Embryonic facial prominence (tissue), 1 donor: ENCODE measurements around the gene UIMC1.
"Not testable (repeated sequence)": the region's sequence is repeated elsewhere in the genome, so short reads cannot be mapped to it uniquely, and the experiment has no call there.

Source experiments
- DNase-seq: peaks from one replicate; pipeline ENCODE4 v3.0.0-alpha.2; 2016; ENCODE audit errors: extremely low spot score

Gene UIMC1

DNA sequence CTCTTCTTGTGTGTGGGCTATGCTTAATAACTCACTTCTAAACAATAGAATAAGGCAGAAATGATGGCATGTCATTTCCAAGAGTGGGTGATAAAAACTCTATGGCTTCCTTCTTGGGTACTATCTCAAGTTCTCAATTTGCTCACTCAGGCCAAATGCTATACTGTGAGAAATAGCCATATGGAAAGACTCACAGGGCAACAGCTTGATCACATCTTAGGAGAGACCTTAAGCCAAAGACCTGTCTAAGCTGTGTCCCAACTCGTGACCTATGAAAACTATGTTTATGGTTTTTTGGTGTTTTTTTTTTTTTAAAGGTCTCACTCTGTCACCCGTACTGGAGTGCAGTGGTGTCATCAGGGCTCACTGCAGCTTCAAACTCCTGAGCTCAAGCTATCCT, 2.1 kb upstream of the UIMC1 start:
- no peak for DNase-seq

DNA sequence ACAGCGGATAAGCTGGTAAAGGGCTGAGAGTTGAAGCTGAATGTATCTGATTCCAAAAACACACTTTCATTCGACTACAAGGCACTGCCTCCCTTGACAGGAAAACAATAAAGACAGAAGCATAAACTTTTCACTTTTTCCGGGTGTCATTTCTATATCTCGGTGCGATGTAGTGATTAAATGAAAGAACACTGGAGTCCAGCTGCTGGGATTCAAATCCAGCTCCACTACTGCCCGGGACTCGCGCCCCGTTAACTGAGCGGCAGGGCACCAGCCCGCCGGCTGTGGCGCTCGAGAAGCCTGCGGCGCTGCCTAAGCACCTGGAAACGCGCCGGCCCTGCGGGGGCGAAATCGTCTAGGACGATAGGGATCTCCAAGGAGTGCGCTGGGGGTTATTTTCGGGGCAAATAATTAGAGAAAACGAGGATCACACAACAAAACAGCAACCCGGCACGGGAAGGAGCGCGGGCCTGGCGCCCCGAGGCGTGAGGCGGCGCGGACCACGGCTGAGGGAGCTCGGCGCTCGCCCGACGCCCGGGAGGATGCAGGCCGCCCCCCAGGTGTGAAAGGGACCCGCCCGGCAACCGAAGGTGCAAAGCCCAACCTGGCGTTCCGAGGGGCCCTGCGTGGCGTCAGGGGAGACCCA, 837 bp downstream of the UIMC1 start:
- no peak for DNase-seq

DNA sequence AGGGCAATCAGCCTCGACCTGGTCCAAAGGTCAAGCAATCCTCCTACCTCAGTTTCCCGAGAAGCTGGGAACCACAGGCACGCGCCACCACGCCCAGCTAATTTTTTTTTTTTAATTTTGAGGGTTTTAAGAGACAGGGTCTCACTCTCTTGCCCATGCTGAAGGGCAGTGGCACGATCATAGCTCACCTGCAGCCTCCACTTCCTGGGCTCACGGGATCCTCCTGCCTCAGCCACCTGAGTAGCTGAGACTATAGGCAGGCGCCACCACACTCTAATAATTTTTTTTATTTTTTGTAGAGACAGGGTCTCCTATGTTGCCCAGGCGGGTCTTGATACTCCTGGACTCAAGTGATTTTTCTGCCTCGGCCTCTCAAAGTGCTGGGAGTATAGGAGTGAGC, 1.6 kb downstream of the UIMC1 start:
- DNase-seq = no peak

DNA sequence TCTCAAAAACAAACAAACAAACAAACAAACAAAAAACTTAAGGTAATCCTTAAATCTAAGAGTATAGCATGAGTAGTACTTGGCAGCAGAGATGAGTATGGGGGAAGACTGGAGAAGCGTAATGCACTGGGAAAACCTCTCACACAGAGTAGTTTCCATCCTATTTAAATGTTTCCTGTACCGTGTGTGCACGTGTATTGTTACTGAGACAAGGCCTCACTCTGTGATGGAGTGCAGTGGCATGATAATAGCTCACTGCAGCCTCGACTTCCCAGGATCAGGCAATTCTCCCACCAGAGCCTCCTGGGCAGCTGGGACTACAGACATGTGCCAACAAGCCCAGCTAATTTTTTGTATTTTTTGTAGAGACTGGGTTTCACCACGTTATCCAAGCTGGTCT, 2.9 kb downstream of the UIMC1 start:
- no peak for DNase-seq

DNA sequence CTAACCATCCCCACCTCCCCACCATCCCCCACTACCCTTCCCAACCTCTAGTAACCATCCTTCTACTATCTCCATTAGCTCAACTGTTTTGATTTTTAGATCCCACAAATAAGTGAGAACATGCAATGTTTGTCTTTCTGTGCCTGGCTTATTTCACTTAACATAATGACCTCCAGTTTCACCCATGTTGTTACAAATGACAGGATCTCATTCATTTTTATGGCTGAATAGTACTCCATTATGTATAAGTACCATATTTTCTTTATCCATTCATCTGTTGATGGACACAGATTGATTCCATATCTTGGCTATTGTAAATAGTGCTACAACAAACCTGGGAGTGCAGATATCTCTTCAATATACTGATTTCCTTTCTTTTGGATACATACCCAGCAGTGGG, 7.1 kb downstream of the UIMC1 start:
- DNase-seq = not testable (repeated sequence)

DNA sequence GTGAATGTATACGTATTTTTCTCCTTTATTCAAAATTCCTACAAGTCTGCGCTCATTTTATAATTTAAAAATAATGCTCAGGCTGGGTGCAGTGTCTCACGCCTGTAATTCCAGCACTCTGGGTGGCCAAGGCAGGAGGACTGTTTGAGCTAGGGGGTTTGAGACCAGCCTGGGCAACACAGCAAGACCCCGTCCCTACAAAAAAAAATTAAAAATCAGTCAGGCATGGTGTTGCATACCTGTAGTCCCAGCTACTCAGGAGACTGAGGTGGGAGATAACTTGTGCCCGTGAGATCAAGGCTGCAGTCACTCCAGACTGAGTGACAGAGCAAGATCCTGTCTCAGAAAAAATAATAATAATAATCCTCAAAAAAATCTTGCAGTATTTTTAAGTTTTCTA, 7.8 kb downstream of the UIMC1 start:
- no peak for DNase-seq

DNA sequence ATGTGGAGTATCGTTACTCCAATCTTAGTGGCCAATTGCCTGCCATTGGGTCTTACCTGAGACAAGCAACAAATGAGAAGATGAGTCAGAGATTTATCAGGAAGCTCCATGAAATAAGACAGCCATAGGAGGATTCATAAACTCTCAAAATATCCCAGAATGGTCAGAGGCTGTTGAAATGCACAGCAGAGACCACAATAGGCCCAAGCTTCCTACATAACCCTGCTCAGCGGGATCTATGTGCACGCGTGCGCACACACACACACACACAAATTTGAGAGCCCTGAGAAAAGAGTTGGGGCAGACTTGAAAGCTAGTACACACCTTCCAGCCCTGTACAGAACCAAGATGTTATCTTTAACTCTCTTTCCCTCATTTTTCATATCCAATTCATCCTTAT, 9.8 kb downstream of the UIMC1 start:
- no peak for DNase-seq

DNA sequence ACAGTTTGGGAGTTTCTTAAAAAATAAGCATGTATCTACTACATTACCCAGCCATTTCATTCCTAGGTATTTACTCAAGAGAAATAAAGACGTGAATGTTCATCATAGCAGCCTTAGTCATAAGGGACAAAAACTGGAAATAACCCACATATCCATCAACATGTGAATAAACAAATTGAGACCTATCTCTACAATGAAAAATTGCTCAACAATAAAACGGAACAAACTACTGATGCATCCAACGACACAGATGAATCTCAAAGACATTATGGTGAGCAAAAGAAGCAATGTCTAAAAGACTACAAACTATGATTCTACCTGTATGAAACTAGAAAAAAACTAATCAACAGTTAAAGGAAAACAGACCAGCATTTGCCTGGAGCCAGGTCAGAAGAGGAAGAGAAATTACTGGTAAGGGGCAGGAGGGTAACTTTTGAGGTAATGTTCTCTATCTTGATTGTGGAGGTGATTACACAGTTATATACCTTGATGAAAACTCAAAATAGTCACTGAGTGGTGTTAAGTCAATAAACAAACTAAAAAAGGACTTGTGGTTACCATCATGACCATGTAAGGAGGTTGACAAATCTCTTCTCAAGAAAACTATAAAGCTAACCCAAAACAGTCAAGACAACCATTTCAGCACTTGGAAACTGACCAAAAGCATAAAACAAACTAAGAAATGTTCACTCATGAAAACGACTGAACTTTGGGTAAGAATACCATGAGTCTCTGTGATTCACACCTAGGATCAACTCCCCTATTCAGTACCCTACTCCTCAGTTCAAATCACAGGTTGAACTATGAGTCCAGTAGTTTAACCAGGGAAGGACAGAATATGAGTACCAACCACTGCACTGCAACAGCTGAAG, 10.4 kb downstream of the UIMC1 start:
- DNase-seq = no peak

DNA sequence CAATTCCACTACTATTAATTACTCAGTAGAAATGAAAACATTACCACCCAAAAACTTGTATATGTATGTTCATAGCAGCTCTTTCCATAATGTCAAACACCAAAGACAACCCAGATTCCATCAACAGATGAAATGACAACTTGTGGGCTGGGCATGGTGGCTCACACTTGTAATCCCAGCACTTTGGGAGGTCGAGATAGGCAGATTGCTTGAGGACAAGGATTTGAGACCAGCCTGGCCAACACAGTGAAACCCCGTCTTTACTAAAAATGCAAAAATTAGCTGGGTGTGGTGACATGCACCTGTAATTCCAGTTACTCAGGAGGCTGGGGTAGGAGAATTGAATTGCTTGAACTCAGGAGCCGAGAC, 11.5 kb downstream of the UIMC1 start:
- DNase-seq = no peak

DNA sequence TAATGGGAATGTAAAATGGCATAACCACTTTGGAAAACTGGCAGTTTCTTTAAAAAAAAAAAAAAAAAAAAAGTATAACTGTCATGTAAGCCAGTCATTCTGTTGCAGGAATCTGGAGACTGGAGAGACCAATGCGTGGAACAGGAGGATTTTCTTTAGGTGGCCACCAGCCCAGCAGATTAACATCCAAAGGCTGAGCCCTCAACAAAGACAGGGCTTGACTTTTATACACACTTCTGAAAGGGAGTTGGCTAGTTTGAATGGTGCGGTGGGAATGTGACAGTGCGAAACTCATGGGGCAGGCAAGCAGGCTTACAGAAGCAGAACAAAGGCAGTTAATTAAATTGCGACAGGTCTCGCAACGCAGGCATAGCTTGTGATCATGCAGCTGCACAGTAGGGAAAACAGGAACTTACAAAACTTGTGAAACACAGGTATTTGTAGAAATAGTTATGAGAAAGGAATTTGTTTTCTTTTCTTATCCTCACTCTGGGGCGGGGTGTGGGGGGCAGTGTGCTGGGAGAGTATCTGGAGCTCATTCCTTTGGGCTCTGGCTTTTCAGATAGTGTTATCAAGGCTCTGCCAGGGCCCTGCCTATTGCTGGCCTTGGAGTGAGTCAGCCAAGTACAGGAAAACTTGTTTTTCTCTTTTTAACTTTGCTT, 12.0 kb downstream of the UIMC1 start:
- DNase-seq = no peak

DNA sequence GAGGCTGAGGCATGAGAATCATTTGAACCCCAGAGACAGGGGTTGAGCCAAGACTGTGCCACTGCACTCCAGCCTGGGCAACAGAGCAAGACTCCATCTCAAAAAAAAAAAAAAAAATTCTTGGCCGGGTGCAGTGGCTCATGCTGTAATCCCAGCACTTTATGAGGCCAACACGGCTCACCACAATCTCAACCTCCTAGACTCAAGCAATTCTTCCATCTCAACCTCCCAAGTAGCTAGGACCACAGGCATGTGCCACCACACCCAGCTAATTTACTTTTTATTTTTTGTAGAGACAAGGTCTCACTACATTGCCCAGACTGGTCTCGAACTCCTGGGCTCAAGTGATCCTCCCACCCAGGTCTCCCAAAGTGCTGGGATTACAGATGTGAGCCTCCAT, 13.5 kb downstream of the UIMC1 start:
- DNase-seq = not testable (repeated sequence)

DNA sequence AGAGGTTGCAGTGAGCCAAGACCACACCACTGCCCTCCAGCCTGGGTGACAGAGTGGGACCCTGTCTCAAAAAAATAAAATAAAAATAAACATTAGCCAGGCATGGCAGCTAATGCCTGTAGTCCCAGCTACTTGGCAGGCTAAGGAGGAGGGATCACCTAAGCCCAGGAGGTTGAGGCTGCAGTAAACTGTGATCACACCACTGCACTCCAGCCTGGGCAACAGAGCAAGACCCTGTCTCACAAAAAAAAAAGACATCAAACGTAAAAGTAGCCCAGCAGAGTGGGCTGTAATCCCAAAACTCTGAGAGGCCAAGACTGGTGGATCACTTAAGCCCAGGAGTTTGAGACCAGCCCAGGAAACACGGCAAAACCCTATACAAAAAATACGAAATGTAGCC, 19.0 kb downstream of the UIMC1 start:
- DNase-seq = no peak

DNA sequence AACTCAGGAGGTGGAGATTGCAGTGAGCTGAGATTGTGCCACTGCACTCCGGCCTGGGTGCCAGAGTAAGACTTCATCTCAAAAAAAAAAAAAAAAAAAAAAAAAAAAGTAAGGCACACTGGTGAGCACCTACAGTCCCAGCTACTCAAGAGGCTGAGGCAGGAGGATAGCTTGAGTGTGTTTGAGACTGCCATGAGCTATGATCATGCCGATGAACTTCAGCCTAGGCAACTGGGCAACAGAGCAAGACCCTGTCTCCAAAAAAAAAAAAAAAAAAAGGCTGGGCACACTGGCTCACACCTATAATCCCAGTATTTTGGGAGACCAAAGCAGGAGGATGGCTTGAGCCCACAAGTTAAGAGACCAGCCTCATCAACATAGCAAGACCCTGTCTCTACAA, 20.3 kb downstream of the UIMC1 start:
- DNase-seq = no peak

DNA sequence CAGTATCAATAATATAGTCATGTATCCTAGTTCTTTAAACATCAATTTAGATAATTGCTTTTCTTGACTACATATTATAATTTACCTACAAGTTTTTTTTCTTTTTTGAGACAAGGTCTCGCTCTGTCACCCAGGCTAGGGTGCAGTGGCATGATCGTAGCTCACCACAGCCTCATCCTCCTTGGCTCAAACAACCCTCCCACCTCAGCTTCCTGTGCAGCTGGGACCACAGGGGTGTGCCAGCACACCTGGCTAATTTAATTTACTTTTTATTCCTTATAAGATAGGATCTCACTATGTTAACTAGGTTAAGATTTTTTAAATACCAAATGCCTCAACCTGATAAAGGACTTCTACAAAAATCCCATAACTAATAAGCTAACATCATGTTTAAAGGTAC, 21.1 kb downstream of the UIMC1 start:
- no peak for DNase-seq

DNA sequence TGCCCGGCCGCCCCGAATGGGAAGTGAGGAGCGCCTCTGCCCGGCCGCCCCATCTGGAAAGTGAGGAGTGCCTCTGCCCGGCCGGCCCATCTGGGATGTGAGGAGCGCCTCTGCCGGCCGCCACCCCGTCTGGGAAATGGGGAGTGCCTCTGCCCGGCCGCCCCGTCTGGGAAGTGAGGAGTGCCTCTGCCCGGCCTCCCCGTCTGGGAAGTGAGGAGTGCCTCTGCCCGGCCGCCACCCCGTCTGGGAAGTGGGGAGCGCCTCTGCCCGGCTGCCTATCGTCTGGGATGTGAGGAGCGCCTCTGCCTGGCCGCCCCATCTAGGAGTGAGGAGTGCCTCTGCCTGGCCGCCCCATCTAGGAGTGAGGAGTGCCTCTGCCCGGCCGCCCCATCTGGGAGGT, 22.4 kb downstream of the UIMC1 start:
- not testable (repeated sequence) for DNase-seq

DNA sequence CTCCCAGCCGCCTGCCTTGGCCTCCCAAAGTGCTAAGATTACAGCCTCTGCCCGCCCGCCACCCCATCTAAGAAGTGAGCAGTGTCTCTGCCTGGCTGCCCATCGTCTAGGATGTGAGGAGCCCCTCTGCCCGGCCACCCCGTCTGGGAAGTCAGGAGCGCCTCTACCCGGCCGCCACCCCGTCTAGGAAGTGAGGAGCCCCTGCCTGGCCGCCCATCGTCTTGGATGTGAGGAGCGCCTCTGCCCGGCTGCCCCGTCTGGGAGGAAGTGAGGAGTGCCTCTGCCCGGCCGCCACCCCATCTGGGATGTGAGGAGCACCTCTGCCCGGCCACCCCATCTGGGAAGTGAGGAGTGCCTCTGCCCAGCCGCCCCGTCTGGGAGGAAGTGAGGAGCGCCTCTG, 23.0 kb downstream of the UIMC1 start:
- not testable (repeated sequence) for DNase-seq

DNA sequence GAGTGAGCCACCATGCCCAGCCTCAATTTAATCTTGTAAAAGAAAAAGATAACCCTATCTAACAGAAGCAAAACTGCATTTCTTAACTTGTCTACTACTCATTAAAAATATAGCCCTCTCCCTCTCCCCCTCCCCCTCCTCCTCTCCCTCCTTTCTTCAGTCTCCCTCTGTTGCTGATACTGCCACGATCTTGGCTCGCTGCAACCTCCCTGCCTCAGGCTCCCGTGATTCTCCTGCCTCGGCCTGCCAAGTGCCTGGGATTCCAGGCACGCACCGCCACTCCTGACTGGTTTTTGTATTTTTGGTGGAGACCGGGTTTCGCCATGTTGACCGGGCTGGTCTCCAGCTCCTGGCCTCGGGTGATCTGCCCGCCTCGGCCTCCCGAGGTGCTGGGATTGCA, 23.5 kb downstream of the UIMC1 start:
- DNase-seq = not testable (repeated sequence)

DNA sequence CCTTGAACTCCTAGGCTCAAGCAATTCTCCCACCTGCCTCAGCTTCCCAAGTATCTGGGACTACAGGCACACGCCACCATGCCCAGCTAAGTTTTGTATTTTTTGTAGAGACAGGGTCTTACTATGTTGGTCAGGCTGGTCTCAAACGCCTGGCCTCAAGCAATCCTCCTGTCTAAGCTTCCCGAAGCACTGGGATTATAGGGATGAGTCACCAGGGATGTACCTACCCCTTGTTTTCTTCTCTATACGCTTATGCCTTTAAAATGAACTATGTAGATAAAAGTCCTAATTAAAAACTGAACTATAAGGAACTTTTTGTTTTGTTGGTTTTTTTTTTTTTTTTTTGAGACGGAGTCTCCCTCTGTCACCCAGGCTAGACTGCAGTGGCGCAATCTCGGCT, 25.8 kb downstream of the UIMC1 start:
- DNase-seq = no peak

DNA sequence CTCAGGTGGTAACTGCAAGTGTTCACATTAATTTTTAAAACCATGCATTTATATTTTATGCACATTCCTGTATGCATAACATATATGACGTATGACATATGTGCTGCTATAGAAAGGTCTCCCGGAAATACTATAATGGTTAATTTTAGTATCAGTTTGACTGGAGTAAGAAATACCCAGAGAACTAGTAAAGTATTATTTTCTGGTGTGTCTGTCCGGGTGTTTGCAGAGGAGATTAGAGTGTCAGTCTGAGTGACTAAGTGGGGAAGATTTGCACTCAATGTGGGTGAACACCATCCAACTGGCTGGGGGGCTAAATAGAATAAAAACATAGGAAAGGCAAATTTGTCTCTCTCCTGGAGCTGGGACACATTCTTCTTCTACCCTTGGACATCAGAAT, 26.9 kb downstream of the UIMC1 start:
- DNase-seq = no peak

DNA sequence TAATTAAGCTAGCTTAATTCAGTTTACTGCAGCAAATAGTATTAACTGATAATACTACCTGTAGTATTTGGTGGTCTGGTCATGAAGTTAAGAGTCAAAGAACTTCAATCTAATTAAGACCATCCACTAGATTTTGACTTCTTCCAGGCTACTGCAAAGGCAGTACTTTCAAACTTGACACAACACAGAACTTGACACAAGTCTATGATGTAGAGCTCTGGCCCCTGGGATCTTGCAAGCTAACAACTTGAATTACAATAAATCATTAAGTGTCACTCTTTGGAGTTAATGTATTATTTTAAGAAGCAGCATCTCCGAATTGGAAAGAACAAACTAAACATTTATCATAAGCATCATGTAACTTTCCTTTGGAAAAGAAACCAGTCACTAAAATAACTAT, 40.9 kb downstream of the UIMC1 start:
- no peak for DNase-seq

DNA sequence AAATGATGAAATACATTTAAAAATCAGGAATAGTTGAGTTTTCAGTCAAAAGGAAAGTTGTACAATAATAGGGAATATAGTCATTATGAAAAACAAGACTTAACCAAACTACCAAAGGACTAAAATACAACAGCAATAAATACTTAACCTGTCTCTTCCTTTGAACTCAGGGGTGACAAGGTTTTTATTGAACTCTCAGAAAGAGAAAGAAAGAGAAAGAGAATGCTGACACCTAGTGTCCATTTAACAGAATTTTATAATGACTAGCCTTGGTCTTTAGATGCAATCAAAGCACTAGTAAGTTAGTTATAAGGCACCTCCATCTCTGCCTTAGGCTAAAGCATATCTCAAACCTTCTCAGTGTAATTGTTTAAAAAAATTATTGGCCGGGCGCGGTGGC, 47.5 kb downstream of the UIMC1 start:
- no peak for DNase-seq

DNA sequence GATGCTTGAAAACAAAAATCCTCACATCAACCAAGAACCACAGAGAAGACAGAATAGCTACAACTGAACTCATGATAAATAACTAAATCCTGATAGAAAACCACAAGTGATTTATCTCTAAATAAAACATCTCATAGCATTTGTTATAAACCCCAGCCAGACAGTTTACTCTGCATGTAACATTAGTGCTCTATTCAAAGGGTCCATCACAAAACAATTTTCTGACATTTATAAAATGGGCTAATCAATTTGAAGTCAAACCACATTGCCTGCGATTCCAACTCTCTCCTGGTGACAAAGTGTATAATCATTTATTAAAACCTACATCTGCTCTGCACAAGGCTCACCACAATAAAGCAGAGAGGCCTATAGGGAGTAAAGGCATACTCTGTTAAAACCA, 49.8 kb downstream of the UIMC1 start:
- no peak for DNase-seq

DNA sequence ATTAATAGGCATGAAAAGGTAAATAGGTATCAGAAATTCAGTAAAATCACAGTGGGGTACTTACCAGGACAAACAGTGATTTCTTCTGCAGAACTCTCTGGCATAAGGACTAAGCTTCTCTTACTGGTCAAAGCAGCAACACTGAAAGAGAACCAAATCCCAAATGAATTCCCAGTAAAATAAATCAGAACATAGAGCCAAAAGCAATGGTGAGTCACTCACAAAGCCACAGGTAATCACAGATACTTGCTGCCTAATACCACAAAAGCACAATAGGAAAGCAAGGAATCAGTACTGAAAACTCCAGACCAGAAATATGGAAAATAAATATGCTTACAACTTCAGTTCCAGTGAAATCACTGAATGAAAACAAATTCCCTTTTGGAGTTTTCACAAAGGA, 50.7 kb downstream of the UIMC1 start:
- no peak for DNase-seq
